Spinal cord (tissue), 10 donors: ENCODE data around the gene MAP2K2. TPM values are rescaled to one million over a fixed set of nuclear protein-coding genes. Genes with fewer than 3 reads are reported as not detected.
"Not testable (repeated sequence)": the region's sequence is repeated elsewhere in the genome, so short reads cannot be mapped to it uniquely, and the experiment has no call there.

Experiments used
- DNase-seq, 6 donors: peaks; one replicate each; pipeline versions ENCODE4 v3.0.0 to v3.0.0-alpha.2; 2013 to 2015; ENCODE audit warnings: low spot score in 6 of 6, low read depth in 4 of 6
- H3K27ac ChIP-seq: one replicate; pipeline ENCODE4 v1.5.1; 2013; ENCODE audit warnings: low read depth, low read length, control low read depth
- H3K27me3 ChIP-seq: one replicate; pipeline ENCODE4 v1.6.1; 2013; ENCODE audit warnings: low read length; ENCODE audit not compliant: control insufficient read depth, insufficient read depth
- H3K36me3 ChIP-seq: one replicate; pipeline ENCODE4 v1.6.1; 2013; ENCODE audit warnings: low read length; ENCODE audit not compliant: control insufficient read depth, insufficient read depth
- H3K4me1 ChIP-seq: one replicate; pipeline ENCODE4 v1.6.1; 2013; ENCODE audit warnings: low read length; ENCODE audit not compliant: control insufficient read depth, insufficient read depth
- H3K4me3 ChIP-seq: one replicate; pipeline ENCODE4 v1.5.1; 2013; ENCODE audit warnings: low read depth, low read length, control low read depth
- H3K9me3 ChIP-seq: one replicate; pipeline ENCODE4 v1.6.1; 2013; ENCODE audit warnings: low read length; ENCODE audit not compliant: control insufficient read depth, insufficient read depth
- WGBS: methylation state at CpG from one replicate; pipeline ENCODE4 v1.1.5; 2013; ENCODE audit warnings: missing lambda C conversion rate; ENCODE audit not compliant: insufficient coverage; 5-methylcytosine and 5-hydroxymethylcytosine counted together
- long read RNA-seq, 4 donors: transcript quantifications; one replicate each; lab custom pipeline, GENCODE V29; 2026
- polyA plus RNA-seq, 2 donors: library from polyadenylated mRNA; unstranded; fragments of 120-200 nt; gene quantifications; one replicate each; pipeline ENCODE4 v1.2.1, GENCODE V29; 2013; ENCODE audit not compliant: insufficient read length in 2 of 2
- total RNA-seq, 2 donors: library from RNA; depleted of rRNA in 1 of 2; stranded (reverse); fragments of 120-200 nt in 1 of 2; fragments of >200 nt in 1 of 2; gene quantifications; one replicate each; pipeline versions ENCODE4 v1.2.3 to v1.2.4, GENCODE V29; 2013 to 2014
- donor health status: healthy.

MAP2K2 gene
- 100 to 1,000 TPM in 1 of 2 donors, 10 to 100 TPM in 1; 72.6 to 121 TPM for total RNA-seq
- 100 to 1,000 TPM; 183 to 188 TPM for polyA plus RNA-seq
- long read RNA-seq, donor 1, transcript MAP2K2-201 (11 exons, 1,734 nt): major isoform, 44 of 50 reads
- long read RNA-seq, donor 1, partial matches to known transcripts: 5 of 50 reads
- long read RNA-seq, donor 1, other reads (novel, unspliced or antisense): 0 of 50 reads
- long read RNA-seq, donor 2, transcript MAP2K2-201 (11 exons, 1,734 nt): major isoform, 29 of 34 reads
- long read RNA-seq, donor 2, partial matches to known transcripts: 5 of 34 reads
- long read RNA-seq, donor 2, other reads (novel, unspliced or antisense): 0 of 34 reads
- long read RNA-seq, donor 3, transcript MAP2K2-201 (11 exons, 1,734 nt): major isoform, 34 of 34 reads
- long read RNA-seq, donor 3, partial matches to known transcripts: 0 of 34 reads
- long read RNA-seq, donor 3, other reads (novel, unspliced or antisense): 0 of 34 reads
- long read RNA-seq, donor 4, transcript MAP2K2-201 (11 exons, 1,734 nt): major isoform, 22 of 52 reads
- long read RNA-seq, donor 4, partial matches to known transcripts: 30 of 52 reads
- long read RNA-seq, donor 4, other reads (novel, unspliced or antisense): 0 of 52 reads

DNA sequence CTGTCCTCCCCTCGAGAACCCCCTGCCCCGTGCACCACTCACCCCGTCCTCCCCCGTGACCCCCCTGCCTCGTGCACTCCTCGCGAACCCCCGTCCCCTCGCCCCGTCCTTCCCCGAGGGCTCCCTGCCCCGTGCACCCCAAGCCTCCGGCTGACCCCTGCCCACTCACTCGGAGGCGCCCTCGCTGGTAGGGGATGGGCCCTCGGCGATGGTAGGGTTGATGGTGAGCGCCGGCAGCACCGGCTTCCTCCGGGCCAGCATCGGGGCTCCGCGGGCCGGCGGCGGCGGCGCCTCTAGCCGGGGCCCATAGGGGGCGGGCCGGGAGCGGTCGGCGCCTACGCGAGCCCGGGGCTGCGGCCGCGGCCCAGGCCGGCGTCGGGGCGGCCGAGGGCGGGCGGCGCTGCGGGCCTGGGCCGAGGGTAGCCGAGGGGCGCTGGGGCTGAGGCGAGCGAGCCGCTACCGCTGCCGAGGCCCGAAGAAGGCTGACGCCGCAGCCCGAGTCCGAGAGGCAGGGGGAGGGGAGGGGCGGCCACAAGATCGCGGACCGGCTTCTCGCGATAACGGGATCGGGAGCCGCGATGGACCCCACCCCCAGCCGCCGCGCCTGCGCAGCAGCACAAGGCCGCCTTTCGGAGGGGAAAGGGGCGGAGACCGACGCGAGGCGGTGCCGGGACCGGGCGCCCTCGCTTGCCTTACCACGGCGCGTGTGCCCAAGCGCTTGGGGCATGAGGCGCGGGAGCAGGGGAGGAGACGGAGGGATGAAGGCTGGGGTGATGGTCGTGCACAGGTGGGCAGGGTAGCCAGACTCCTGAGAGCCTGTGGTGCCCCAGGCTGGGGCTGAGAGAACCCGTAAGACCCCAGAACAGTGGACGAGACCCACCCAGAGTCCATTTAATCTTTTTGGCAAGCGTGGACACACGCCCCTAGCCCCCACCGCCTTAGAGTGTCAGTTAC is at the start of gene MAP2K2:
MAP2K2 (minus strand) TSS at position 508 of the 954 bp plus-strand sequence; CDS start at position 261, 247 bp downstream.
- under 1% methylated on average over 88 of the region's 102 CpGs for WGBS
- H3K36me3 ChIP-seq: peaks cover 14% of the 10 kb centered on the region
- H3K27me3 ChIP-seq: no peaks in the 10 kb centered on the region
- peaks cover 25% of the 10 kb centered on the region for H3K4me1 ChIP-seq
- DNase-seq: peak; percentile 78 to 98 (median 91)
- H3K27ac ChIP-seq: peak within 1 kb of the TSS; percentile 71
- H3K4me3 ChIP-seq: peak within 1 kb of the TSS; percentile 76
- H3K9me3 ChIP-seq: no peaks in the 10 kb centered on the region

- DNase-seq: peak in 1 of 6 donors; percentile 55
- no peak overlapping the region for H3K4me3 ChIP-seq
- H3K4me1 ChIP-seq: peaks cover 9% of the 10 kb centered on the region
- H3K9me3 ChIP-seq: no peaks in the 10 kb centered on the region
- H3K27me3 ChIP-seq: peaks cover 14% of the 10 kb centered on the region
- H3K27ac ChIP-seq: no peak overlapping the region
- H3K36me3 ChIP-seq: peaks cover 43% of the 10 kb centered on the region
- 10% methylated on average over 34 of the region's 45 CpGs for WGBS
These were observed 49.0 kb upstream of the MAP2K2 start for GRCh38 chr19:4172861-4173473.

GRCh38 chr19:4171676-4172075 is 47.8 kb upstream of the MAP2K2 start:
- no peak overlapping the region for H3K27ac ChIP-seq
- no peaks in the 10 kb centered on the region for H3K9me3 ChIP-seq
- 59% methylated on average over 22 of the region's 22 CpGs for WGBS
- H3K36me3 ChIP-seq: peaks cover 32% of the 10 kb centered on the region
- H3K4me3 ChIP-seq: no peak overlapping the region
- H3K27me3 ChIP-seq: peaks cover 14% of the 10 kb centered on the region
- H3K4me1 ChIP-seq: peaks cover 9% of the 10 kb centered on the region
- no peak for DNase-seq

GRCh38 chr19:4164262-4164661 is 40.3 kb upstream of the MAP2K2 start:
- 68% methylated on average over 11 of the region's 11 CpGs for WGBS

GRCh38 chr19:4161415-4162077 is 37.6 kb upstream of the MAP2K2 start:
- Histone ChIP-seq H3K9me3 (no peaks in the 10 kb centered on the region), H3K4me3 (no peak overlapping the region), H3K27ac (no peak overlapping the region), H3K4me1 (no peaks in the 10 kb centered on the region), H3K36me3 (no peaks in the 10 kb centered on the region), H3K27me3 (no peaks in the 10 kb centered on the region)
- WGBS: 100% methylated on average over 3 of the region's 7 CpGs
- DNase-seq: no peak

More at GRCh38 chr19:4164262-4164661, 40.3 kb upstream of the MAP2K2 start:
- Histone ChIP-seq H3K9me3 (no peaks in the 10 kb centered on the region), H3K36me3 (no peaks in the 10 kb centered on the region), H3K4me1 (no peaks in the 10 kb centered on the region), H3K27me3 (no peaks in the 10 kb centered on the region), H3K27ac (no peak overlapping the region), H3K4me3 (no peak overlapping the region)
- DNase-seq: no peak

DNA sequence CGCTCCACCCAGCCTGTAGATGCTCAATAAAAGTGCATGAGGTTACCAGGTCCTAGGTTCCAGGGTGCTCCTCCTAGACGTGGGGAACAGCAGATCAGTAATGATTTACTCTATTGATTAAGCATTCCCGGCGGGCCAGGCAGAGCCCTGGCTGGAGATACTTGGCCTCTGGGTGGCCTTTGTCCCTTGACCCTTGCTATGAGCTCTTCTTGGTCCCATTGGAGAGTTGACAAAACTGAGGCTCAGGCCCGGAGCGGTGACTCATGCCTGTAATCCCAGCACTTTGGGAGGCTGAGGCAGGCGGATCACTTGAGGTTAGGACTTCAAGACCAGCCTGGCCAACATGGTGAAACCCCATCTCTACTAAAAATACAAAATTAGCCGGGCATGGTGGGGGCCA is 34.0 kb upstream of the MAP2K2 start:
- H3K27ac ChIP-seq, H3K9me3 ChIP-seq, H3K4me1 ChIP-seq, H3K27me3 ChIP-seq, H3K4me3 ChIP-seq, DNase-seq, H3K36me3 ChIP-seq: not testable (repeated sequence)
- WGBS: 70% methylated on average over 8 of the region's 8 CpGs

GRCh38 chr19:4157164-4157563 is 33.2 kb upstream of the MAP2K2 start:
- H3K36me3 ChIP-seq: no peaks in the 10 kb centered on the region
- H3K4me3 ChIP-seq: no peak overlapping the region
- no peak for DNase-seq
- 78% methylated on average over 6 of the region's 6 CpGs for WGBS
- H3K4me1 ChIP-seq: no peaks in the 10 kb centered on the region
- H3K27ac ChIP-seq: no peak overlapping the region
- H3K27me3 ChIP-seq: peaks cover 6% of the 10 kb centered on the region
- no peaks in the 10 kb centered on the region for H3K9me3 ChIP-seq

DNA sequence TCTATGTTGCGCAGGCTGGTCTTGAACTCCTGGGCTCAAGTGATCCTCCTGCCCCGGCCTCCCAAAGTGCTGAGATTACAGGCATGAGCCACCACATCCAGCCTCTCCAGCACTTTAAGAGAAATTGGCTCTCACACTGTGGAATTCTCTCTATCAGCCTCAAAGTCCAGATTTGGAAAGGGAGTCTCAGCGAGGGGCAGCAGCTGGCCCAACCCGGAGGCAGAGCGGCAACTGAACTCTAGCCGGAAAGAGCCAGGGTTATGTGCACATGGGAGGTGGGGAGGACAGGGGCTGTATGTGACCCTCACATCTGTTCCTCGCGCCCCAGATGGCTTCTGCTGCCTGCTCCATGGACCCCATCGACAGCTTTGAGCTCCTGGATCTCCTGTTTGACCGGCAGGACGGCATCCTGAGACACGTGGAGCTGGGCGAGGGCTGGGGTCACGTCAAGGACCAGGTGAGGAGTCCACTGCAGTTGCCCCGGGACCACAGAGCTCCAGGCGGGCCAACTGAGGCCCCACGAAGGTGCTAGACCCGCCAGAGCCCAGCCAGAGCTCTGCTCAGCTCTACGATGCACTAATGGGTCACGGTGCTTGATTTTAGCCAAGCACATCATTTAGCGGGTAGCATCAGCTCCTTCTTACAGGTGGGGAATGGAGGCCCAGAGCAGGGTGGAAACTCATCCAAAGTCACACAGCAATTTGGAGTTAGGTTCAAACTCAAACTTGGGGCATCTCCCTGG is 30.8 kb upstream of the MAP2K2 start:
- H3K36me3 ChIP-seq: no peaks in the 10 kb centered on the region
- no peak overlapping the region for H3K27ac ChIP-seq
- no peak overlapping the region for H3K4me3 ChIP-seq
- peaks cover 6% of the 10 kb centered on the region for H3K27me3 ChIP-seq
- 75% methylated on average over 18 of the region's 21 CpGs for WGBS
- no peak for DNase-seq
- H3K9me3 ChIP-seq: no peaks in the 10 kb centered on the region
- no peaks in the 10 kb centered on the region for H3K4me1 ChIP-seq
